Kidney epithelial cell (primary cell): ENCODE data around the gene APLP2. TPM values are rescaled to one million over a fixed set of nuclear protein-coding genes. Genes with fewer than 3 reads are reported as not detected.
"Not testable (repeated sequence)": the region's sequence is repeated elsewhere in the genome, so short reads cannot be mapped to it uniquely, and the experiment has no call there.

ENCODE experiments used
- DNase-seq: peaks from one replicate; pipeline ENCODE4 v3.0.0-alpha.2; 2010; ENCODE audit warnings: low read depth
- H3K27me3 ChIP-seq: 2 replicates; pipeline ENCODE4 v1.6.0; 2011; ENCODE audit warnings: low read length; ENCODE audit not compliant: control insufficient read depth, insufficient read depth
- H3K36me3 ChIP-seq: 2 replicates; pipeline ENCODE4 v1.5.1; 2011; ENCODE audit warnings: low read length; ENCODE audit not compliant: control insufficient read depth, insufficient read depth
- H3K4me3 ChIP-seq: 2 replicates; pipeline ENCODE4 v1.5.1; 2011; ENCODE audit warnings: low read depth, mild to moderate bottlenecking, control low read depth, low read length
- total RNA-seq: library from RNA; depleted of rRNA; stranded (reverse); fragments of >200 nt; gene quantifications from 2 replicates; pipeline ENCODE4 v1.2.3, GENCODE V29; 2015
- TF ChIP-seq, protein P1 (sequence below): IDR thresholded peaks from 2 replicates; pipeline ENCODE4 v1.5.1; 2011; ENCODE audit warnings: mild to moderate bottlenecking, moderate library complexity, low read length, control low read depth, inconsistent platforms; ENCODE audit not compliant: insufficient read depth, poor library complexity, severe bottlenecking

APLP2 gene
- total RNA-seq, 1 donor from 2014 or later, result 586 TPM

DNA sequence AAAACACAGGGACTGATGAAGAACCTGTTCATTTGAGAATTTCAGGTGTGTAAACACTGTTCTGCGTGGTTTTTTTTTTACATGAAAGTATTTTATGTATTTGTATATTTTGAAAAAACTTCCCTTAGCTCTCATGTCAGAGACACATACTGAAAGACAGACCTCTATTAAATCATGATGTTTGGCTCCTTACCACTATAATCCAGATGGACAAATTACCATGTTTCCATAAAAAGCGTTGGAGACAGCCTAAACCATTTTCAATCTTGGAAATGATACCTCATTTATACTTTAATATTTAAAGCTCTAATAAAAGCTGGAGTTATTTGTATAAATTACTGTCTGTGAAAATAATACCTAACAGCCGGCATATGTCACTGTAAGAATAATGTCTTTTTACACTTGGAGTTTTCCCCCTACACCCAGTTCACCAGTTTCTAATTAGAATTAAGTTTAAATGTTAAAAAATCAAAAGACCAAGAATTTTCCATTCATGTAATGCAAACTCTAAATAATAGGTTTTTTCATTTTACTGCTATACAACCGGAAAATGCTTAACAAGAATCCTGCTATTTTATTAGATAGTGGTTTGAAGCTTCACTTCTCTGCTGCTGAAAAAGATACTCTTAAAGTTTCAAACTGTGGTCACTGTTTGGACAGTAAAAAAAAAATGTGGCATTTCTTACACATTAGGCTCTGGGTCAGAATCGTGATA is 30.8 kb downstream of the APLP2 start:
- Histone ChIP-seq H3K27me3 (no peaks in the 10 kb centered on the region), H3K36me3 (no peaks in the 10 kb centered on the region), H3K4me3 (no peak overlapping the region)
- TF ChIP-seq, protein P1, sequence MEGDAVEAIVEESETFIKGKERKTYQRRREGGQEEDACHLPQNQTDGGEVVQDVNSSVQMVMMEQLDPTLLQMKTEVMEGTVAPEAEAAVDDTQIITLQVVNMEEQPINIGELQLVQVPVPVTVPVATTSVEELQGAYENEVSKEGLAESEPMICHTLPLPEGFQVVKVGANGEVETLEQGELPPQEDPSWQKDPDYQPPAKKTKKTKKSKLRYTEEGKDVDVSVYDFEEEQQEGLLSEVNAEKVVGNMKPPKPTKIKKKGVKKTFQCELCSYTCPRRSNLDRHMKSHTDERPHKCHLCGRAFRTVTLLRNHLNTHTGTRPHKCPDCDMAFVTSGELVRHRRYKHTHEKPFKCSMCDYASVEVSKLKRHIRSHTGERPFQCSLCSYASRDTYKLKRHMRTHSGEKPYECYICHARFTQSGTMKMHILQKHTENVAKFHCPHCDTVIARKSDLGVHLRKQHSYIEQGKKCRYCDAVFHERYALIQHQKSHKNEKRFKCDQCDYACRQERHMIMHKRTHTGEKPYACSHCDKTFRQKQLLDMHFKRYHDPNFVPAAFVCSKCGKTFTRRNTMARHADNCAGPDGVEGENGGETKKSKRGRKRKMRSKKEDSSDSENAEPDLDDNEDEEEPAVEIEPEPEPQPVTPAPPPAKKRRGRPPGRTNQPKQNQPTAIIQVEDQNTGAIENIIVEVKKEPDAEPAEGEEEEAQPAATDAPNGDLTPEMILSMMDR, result no peak
- DNase-seq, result no peak

DNA sequence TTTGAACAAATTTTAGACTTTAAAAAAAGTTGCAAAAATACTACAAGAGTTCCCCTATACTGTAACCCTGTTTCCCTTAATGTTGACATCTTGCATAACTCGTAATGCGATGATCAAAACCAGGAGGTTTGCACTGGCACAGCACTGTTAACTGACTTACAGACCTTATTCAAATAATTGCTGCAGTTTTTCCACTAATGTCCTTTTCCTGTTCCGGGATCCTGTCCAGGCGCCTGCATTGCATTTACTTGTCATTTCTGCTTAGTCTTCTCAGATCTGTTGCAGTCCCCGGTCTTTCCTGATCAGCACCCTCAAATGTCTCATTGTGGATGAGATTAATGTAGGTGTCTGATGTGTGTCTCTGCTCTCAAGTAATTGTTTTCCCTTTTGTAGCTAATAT is 32.0 kb downstream of the APLP2 start:
- TF ChIP-seq, protein P1, result no peak
- H3K27me3 ChIP-seq, result no peaks in the 10 kb centered on the region
- H3K36me3 ChIP-seq, result no peaks in the 10 kb centered on the region
- H3K4me3 ChIP-seq, result no peak overlapping the region
- no peak for DNase-seq

DNA sequence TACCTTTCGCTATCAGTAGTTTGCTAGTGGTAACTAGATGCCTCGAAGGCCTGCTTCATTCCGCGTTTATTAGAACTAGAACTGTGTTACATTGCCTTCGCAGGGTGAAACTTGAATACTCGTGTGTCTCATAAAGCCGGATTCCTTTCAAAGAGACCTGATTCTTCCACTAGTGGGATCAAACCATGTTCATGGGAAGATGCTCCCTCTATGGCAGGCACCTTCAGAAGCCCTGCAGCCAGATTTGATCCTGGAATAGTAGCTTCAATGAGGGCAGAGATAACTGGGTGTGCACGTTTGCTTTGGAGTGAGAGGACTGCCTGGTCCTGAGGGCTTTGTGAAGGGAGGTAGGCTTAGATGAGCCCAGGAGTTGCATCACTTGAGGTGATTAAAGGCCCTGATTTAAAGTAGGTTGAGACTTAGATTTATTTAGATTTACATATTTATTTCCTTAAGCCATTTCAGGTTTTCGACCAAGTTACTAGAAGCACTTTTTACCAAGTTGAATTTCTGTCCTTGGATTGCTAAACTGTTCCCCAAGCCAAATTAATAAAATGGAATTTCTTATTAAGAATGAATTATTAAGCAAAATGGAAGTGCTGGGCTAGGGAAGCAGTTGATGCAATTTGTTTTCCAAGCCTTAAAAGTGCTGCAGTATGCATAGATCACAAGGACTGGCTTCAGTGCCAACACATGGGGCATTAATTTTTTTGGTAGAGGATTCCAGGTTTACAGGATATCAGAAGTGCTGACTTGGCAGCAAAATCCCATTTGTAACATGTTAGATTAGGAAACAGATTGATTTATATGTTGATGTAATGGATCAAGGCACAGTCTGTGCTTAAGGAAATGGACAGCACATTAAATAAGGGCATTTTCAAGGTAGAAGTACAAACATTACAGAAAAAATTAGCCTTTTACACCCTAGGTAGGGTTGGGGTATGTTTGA is 32.9 kb downstream of the APLP2 start:
- H3K4me3 ChIP-seq, result no peak overlapping the region
- DNase-seq, result no peak
- TF ChIP-seq, protein P1, result no peak
- H3K36me3 ChIP-seq, result no peaks in the 10 kb centered on the region
- no peaks in the 10 kb centered on the region for H3K27me3 ChIP-seq

DNA sequence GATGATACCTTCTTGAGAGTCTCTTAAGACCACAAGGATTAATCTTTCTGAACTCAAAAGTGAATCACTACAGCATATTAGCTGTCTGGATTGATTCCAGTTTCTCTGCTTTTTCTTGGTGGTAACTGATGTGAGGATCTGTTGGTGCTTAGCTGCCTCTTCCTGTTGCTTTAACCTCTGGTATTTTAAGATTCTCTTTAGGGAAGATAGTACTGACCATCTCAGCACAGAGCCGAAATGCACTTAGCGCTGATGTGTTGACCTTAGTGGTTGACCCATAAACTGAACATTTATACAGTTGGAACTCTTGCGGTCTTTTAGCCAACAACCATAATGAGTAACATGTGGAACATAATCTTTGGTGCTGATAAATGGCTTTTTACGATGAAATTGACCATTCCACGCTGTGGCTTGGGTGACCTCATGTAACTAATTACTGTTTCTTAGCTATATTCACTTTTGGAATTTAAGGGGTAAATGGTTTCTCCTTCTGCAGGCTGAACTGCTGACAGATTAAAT is 33.7 kb downstream of the APLP2 start:
- no peak overlapping the region for H3K4me3 ChIP-seq

DNA sequence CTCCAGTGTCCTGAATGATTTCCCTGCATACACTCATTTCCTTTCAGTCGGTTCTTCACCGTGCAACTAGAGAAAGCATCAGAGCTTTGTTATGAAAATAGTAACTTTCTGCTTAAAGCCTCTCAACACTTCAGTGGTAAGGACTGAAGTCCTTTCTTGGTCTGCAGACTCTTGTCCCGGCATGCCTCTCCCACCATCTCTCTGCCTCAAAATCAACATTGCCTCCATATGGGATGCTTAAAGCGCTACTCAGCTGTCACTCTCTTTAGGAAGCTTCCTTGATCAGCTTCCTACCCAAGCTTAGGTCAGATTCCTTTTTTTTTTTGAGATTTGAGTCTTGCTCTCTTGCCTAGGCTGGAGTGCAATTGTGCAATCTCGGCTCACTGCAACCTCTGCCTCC is 36.7 kb downstream of the APLP2 start:
- Histone ChIP-seq H3K27me3 (no peaks in the 10 kb centered on the region), H3K36me3 (peaks cover 3% of the 10 kb centered on the region), H3K4me3 (no peak overlapping the region)
- TF ChIP-seq, protein P1, result no peak
- no peak for DNase-seq

More for the DNA sequence above, 33.7 kb downstream of the APLP2 start:
- TF ChIP-seq, protein P1, result no peak
- DNase-seq, result peak; percentile 63
- H3K27me3 ChIP-seq, result no peaks in the 10 kb centered on the region
- H3K36me3 ChIP-seq, result no peaks in the 10 kb centered on the region

DNA sequence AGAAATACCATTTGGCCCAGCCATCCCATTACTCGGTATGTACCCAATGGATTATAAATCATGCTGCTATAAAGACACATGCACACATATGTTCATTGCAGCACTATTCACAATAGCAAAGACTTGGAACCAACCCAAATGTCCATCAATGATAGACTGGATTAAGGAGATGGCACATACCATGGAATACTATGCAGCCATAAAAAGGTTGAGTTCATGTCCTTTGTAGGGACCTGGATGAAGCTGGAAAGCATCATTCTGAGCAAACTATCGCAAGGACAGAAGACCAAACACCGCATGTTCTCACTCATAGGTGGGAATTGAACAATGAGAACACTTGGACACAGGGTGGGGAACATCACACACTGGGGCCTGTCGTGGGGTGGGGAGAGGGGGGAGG is 39.0 kb downstream of the APLP2 start:
- H3K36me3 ChIP-seq, DNase-seq, H3K27me3 ChIP-seq, H3K4me3 ChIP-seq: not testable (repeated sequence)
